DOHH2 (cell line): ENCODE results near the gene ZNF669.
"Not testable (repeated sequence)": the region's sequence is repeated elsewhere in the genome, so short reads cannot be mapped to it uniquely, and the experiment has no call there.

Source experiments
- H3F3A ChIP-seq: fragments of 200-600 bp; sonication (generic), shearing (Covaris generic); 2 replicates; pipeline ENCODE4 v1.6.0; 2016; ENCODE audit warnings: antibody characterized with exemption, mild to moderate bottlenecking; ENCODE audit not compliant: control insufficient read depth, insufficient read depth
- H3K27ac ChIP-seq: fragments of 200-600 bp; sonication (generic); 2 replicates; pipeline ENCODE4 v1.5.1; 2014; ENCODE audit warnings: low read depth, mild to moderate bottlenecking, low read length, moderate library complexity
- H3K27me3 ChIP-seq: fragments of 200-600 bp; sonication (generic); 2 replicates; pipeline ENCODE4 v1.6.1; 2014; ENCODE audit warnings: mild to moderate bottlenecking, low read length, mixed read lengths; ENCODE audit not compliant: control insufficient read depth
- H3K36me3 ChIP-seq: fragments of 200-600 bp; sonication (generic); 2 replicates; pipeline ENCODE4 v1.6.1; 2014; ENCODE audit warnings: mild to moderate bottlenecking, low read length, moderate library complexity, mixed read lengths; ENCODE audit not compliant: control insufficient read depth
- H3K4me1 ChIP-seq: fragments of 200-600 bp; sonication (generic); 2 replicates; pipeline ENCODE4 v1.6.1; 2014; ENCODE audit warnings: mild to moderate bottlenecking, low read length, mixed read lengths; ENCODE audit not compliant: control insufficient read depth
- H3K4me2 ChIP-seq: fragments of 200-600 bp; sonication (generic); 2 replicates; pipeline ENCODE4 v1.6.0; 2014; ENCODE audit warnings: mild to moderate bottlenecking, low read length, moderate library complexity
- H3K4me3 ChIP-seq: fragments of 200-600 bp; sonication (generic); 2 replicates; pipeline ENCODE4 v1.5.1; 2014; ENCODE audit warnings: mild to moderate bottlenecking, low read length, mixed read lengths
- H3K79me2 ChIP-seq: fragments of 200-600 bp; sonication (generic); 2 replicates; pipeline ENCODE4 v1.6.1; 2014; ENCODE audit warnings: mild to moderate bottlenecking, low read length, mixed read lengths; ENCODE audit not compliant: control insufficient read depth
- H3K9me2 ChIP-seq: fragments of 200-600 bp; sonication (generic); replicated peaks from 2 replicates; pipeline ENCODE4 v1.6.1; 2014; ENCODE audit warnings: mild to moderate bottlenecking, low read length, mixed read lengths; ENCODE audit not compliant: control insufficient read depth
- H3K9me3 ChIP-seq: fragments of 200-600 bp; sonication (generic); 2 replicates; pipeline ENCODE4 v1.6.1; 2014; ENCODE audit warnings: antibody characterized with exemption, low read length, mixed read lengths; ENCODE audit not compliant: control insufficient read depth, insufficient read depth
- H4K20me1 ChIP-seq: fragments of 200-600 bp; sonication (generic); 2 replicates; pipeline ENCODE4 v1.6.0; 2014; ENCODE audit warnings: low read depth, mild to moderate bottlenecking, antibody characterized with exemption, low read length, moderate library complexity; ENCODE audit not compliant: control insufficient read depth, insufficient read depth
- CTCF ChIP-seq: fragments of 200-600 bp; sonication (generic); IDR thresholded peaks from one replicate; pipeline ENCODE4 v1.5.1; 2014; ENCODE audit warnings: antibody characterized with exemption, mild to moderate bottlenecking, low read depth, low read length; ENCODE audit not compliant: poor library complexity, severe bottlenecking
- EZH2phosphoT487 ChIP-seq: fragments of 200-600 bp; sonication (generic); IDR thresholded peaks from 2 replicates; pipeline ENCODE4 v1.6.1; 2017; ENCODE audit warnings: borderline replicate concordance, mild to moderate bottlenecking, antibody characterized with exemption, low read length, moderate library complexity, mixed read lengths

ZNF669 gene

GRCh38 chr1:247103859-247104591 lies at the start of gene ZNF669:
ZNF669 (minus strand) TSS chr1:247104356; CDS start chr1:247104199, 157 bp downstream.
- peaks cover 18% of the 10 kb centered on the region for H3K9me3 ChIP-seq

GRCh38 chr1:247147781-247148180 lies 43.6 kb upstream of the ZNF669 start:
- Histone ChIP-seq H3K79me2 (peaks cover 54% of the 10 kb centered on the region), H3K36me3 (peaks cover 73% of the 10 kb centered on the region), H3K9me3 (peaks cover 49% of the 10 kb centered on the region), H3F3A (peaks cover 2% of the 10 kb centered on the region), H3K27ac (no peak overlapping the region), H4K20me1 (no peaks in the 10 kb centered on the region), H3K9me2 (no peaks in the 10 kb centered on the region), H3K4me2 (no peak overlapping the region), H3K4me1 (no peaks in the 10 kb centered on the region), H3K4me3 (no peak overlapping the region), H3K27me3 (no peaks in the 10 kb centered on the region)
- TF ChIP-seq EZH2phosphoT487, result no peak
- no peak for TF ChIP-seq CTCF

More at GRCh38 chr1:247103859-247104591, at the start of gene ZNF669:
- H3K4me1 ChIP-seq, result peaks cover 14% of the 10 kb centered on the region
- H3K79me2 ChIP-seq, result peaks cover 42% of the 10 kb centered on the region
- H4K20me1 ChIP-seq, result no peaks in the 10 kb centered on the region
- no peak for TF ChIP-seq EZH2phosphoT487
- H3F3A ChIP-seq, result no peaks in the 10 kb centered on the region
- peak within 1 kb of the TSS; percentile 65 for H3K27ac ChIP-seq
- H3K4me3 ChIP-seq, result peak within 1 kb of the TSS; percentile 96
- no peaks in the 10 kb centered on the region for H3K27me3 ChIP-seq
- H3K36me3 ChIP-seq, result peaks cover 44% of the 10 kb centered on the region
- no peaks in the 10 kb centered on the region for H3K9me2 ChIP-seq
- peak within 1 kb of the TSS; percentile 68 for H3K4me2 ChIP-seq

- not testable (repeated sequence) for H3K27me3 ChIP-seq, H4K20me1 ChIP-seq, H3K27ac ChIP-seq, H3K9me2 ChIP-seq, H3K4me1 ChIP-seq, H3K4me2 ChIP-seq, H3F3A ChIP-seq, H3K4me3 ChIP-seq
- H3K36me3 ChIP-seq, result peaks cover 73% of the 10 kb centered on the region
- peaks cover 50% of the 10 kb centered on the region for H3K9me3 ChIP-seq
- H3K79me2 ChIP-seq, result peaks cover 57% of the 10 kb centered on the region
Observed at GRCh38 chr1:247147120-247147519, 43.0 kb upstream of the ZNF669 start.

GRCh38 chr1:247146671-247147070 lies 42.5 kb upstream of the ZNF669 start:
- Histone ChIP-seq H3K9me3 (peaks cover 53% of the 10 kb centered on the region), H3K4me2 (no peak overlapping the region), H3K4me1 (no peaks in the 10 kb centered on the region), H3K27ac (no peak overlapping the region), H3K4me3 (no peak overlapping the region), H3K79me2 (peaks cover 61% of the 10 kb centered on the region), H3K9me2 (no peaks in the 10 kb centered on the region), H3K36me3 (peaks cover 76% of the 10 kb centered on the region), H4K20me1 (no peaks in the 10 kb centered on the region), H3K27me3 (no peaks in the 10 kb centered on the region), H3F3A (peaks cover 4% of the 10 kb centered on the region; the same call in 1 of the 2 replicates)
- no peak for TF ChIP-seq EZH2phosphoT487
- TF ChIP-seq CTCF, result peak; percentile 55
